Heart left ventricle (tissue), 13 donors: ENCODE results near the gene ZCWPW1.

Experiments
- POLR2A ChIP-seq, 2 donors: fragments of 450-650 bp; IDR thresholded peaks; one replicate each; pipeline ENCODE4 v1.6.1; 2017; ENCODE audit warnings: antibody characterized with exemption in 2 of 2, mild to moderate bottlenecking in 2 of 2, moderate library complexity in 2 of 2
- TF ChIP-seq, protein P1 (sequence below), 12 donors: fragments of 200-600 bp; sonication (generic) in 4 of 12; IDR thresholded peaks; one replicate each; pipeline versions ENCODE4 v1.5.0 to v1.8.0; 2018 to 2022; ENCODE audit warnings: antibody characterized with exemption in 12 of 12, mild to moderate bottlenecking in 5 of 12
- donor health status: ischemic (EF 13 %, LVEDD 7.1; RV severe dilation, severe dysfunction).
- donor health status: DM: no; HTN: yes; CAD: no.
- donor health status: DM: no; HTN: no; CAD: no.
- donor health status: ischemic (EF 25% LVEDD 6.9; RV normal size, moderate dysfunction).
- donor health status: ischemic (EF 25% LVEDD 5.7; RV mildly dilated, moderate dysfunction).
- donor health status: ischemic (EF 35%, LVEDD 5.7; RV mildly dilated, moderate dysfunction).
- donor health status: nonischemic (EF 11% LVEDD 7.7; RV severe dilation, severe dysfunction).
- donor health status: DM: yes; HTN: yes; CAD: no.
- donor health status: PGD.
- donor health status: ischemic (EF 29% LVEDD 5.4; RV normal size, mild dysfunction).
- donor health status: nonischemic (EF 23%, LVEDD 6.1; RV moderate dilation, normal function).

DNA sequence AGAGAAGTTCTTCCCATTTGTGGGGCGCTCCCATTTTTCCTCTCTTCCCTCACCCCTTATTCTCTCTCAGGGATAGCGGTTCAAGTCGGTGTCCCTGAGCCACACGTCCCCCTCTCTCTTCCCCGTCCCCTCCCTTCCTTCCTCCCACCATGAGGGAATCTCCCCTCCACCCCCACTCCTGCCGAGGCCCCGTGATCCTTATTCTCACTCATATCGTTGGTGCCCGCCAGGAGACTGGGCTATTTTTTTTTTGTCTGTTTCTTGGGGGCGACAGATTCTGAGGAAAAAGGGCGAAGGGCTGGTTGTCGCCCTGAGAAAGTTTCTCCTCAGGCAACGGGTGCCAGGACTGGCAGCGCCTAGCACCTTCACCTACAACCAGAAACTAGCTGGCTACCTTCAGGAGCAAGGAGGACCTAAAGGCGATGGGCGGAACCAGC lies 723 bp downstream of the ZCWPW1 start:
- TF ChIP-seq POLR2A (IDR thresholded peaks at IDR 0.05), result no peak
- TF ChIP-seq, protein P1, sequence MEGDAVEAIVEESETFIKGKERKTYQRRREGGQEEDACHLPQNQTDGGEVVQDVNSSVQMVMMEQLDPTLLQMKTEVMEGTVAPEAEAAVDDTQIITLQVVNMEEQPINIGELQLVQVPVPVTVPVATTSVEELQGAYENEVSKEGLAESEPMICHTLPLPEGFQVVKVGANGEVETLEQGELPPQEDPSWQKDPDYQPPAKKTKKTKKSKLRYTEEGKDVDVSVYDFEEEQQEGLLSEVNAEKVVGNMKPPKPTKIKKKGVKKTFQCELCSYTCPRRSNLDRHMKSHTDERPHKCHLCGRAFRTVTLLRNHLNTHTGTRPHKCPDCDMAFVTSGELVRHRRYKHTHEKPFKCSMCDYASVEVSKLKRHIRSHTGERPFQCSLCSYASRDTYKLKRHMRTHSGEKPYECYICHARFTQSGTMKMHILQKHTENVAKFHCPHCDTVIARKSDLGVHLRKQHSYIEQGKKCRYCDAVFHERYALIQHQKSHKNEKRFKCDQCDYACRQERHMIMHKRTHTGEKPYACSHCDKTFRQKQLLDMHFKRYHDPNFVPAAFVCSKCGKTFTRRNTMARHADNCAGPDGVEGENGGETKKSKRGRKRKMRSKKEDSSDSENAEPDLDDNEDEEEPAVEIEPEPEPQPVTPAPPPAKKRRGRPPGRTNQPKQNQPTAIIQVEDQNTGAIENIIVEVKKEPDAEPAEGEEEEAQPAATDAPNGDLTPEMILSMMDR (IDR thresholded peaks at IDR 0.05), result no peak
